Endometrial microvascular endothelial cells (primary cell): ENCODE results near the gene HHAT. TPM values are rescaled to one million over a fixed set of nuclear protein-coding genes. Genes with fewer than 3 reads are reported as not detected.

Source experiments
- in situ Hi-C: cut with HindIII; loops from 2 replicates; pipeline ENCODE4 v1.10.0; 2017; ENCODE audit warnings: low sequenced_read_pairs, low pct_unique_long_range_greater_than_20kb; ENCODE audit errors: inconsistent ontology term
- total RNA-seq: library from RNA; depleted of rRNA; stranded (reverse); fragments of >200 nt; gene quantifications from one replicate; pipeline ENCODE4 v1.2.3, GENCODE V29; 2015; ENCODE audit errors: inconsistent ontology term

HHAT gene
- total RNA-seq, 1 donor from 2014 or later: 1.6 TPM

DNA sequence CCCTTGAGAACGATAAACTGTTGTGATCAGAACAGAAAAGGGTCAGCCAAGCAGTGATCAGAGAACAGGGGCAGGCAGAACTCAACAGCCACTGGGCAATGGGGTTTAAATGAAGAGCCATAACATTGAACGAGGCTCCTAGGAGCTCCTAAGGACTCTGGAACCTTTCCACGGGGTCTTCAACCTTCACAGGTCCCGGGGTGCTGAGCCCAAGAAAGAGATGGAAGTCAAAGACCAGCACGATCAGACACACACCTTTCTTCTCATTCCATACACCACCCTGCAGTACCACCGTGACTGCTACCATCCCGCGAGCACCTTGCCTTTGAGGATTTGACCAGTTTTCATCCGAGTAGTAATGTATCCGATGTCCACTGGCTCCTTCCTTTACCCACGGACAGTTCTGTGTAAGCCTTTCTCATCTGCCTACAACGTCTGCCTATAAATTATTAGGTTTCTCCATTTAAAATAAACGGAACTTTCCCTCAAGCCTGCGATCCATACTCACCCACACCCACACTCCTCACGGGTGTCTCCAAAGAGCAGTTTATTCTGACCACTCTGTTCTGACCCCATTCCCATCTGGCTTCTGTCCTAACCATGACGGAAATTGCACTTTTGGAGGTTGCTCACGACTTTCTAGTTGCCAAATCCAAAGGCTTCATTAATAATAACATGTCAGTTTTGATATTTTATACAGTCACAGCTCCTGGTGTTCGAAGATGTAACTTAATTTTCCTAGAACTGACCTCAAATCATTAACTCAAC is 16.8 kb upstream of the HHAT start:
- in situ Hi-C loops: no loop called here

DNA sequence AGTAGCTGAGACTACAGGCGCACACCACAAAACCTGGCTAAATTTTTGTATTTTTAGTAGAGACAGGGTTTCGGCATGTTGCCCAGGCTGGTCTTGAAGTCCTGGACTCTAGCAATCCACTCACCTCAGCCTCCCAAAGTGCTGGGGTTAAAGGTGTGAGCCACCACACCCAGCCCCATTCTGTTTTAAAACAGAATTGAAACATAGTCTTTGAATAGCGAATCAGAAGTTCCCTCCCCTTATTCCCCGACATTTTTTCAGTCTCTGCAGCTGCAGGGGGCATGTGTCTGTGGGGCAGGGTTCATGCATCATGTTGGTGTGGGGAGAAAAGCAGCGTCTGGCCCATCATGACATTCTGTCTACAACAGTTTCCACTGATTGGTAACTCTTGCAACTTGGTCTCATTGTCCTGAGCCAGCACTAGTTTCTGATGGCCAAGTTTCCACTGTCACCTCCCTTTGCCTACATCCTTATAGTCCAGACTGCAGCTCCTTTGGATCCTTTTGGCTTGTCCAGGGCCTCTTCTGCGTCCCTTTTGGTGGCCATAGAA is 15.6 kb upstream of the HHAT start:
- in situ Hi-C loops: no loop called here

DNA sequence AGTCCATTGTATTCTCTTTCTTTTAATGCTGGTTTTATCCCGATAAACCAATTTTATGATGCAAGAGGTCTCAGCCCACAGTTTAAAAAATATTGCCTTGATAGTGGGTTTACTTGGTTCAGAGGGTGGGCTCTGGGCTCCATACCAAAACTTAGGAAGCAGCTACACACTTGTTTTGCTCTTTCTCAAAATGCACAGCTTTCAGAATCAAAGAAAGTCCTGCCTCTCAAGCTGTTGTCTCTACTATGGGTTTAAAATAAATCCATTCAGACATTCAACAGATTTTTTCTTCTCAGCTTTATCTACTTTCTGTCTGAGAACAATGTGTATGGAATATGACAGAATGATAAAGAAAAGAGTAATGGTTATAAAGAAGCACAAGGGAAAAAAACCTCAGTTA is 14.8 kb upstream of the HHAT start:
- in situ Hi-C loops: no loop called here

DNA sequence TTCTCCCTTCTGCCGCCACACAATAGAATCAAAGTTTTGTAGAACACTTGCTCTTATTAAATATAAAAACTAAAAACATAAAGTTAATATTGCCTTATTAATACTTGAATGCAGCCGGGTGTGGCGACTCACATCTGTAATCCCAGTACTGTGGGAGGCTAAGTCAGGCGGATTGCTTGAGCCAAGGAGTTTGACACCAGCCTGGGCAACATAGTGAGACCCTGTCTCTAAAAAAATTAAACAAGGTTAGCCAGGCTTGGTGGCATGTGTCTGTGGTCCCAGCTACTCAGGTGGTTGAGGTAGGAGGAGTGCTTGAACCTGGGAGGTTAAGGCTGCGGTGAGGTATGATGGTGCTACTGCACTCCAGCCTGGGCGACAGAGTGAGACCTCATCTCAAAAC is 13.2 kb upstream of the HHAT start:
- in situ Hi-C loops: no loop called here

DNA sequence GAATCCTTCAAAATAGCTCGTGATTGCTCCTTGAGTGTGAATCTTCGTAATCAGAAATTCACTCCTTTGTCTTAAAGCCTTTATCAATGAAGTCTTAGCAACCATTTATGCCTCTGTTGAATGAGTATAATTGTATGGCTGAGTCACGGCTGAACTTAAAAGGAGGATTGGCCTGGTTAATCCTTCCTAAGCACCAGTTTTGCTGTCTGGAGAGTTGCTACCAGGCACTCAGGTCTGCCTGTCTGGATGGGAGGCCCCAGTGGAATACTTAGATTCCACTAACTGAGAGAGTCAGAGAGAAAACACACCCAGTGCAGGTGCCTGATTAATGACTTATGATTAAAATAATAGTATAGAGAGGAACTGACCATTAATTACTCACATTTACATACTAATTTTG is 7.6 kb upstream of the HHAT start:
- in situ Hi-C loops: no loop called here

DNA sequence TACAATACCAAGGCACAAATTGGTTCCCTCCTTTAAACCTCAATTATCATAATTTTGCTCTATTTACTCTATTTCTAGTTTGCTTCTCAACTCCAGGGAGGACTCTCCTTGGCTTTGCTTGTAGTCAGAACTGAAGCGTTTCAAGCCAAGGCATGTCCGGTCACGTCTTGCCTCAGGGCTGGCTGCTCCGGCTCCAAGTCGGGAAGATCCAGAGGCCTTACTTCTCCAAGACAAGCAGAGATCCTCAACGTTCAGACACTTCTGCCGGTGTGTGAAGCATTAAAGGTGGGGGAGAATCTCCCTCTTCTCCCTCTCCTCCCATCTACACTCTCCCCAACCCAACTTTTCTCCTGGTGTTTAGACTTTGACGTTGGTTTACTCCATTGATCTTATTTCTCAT is 7.2 kb upstream of the HHAT start:
- in situ Hi-C loops: no loop called here

DNA sequence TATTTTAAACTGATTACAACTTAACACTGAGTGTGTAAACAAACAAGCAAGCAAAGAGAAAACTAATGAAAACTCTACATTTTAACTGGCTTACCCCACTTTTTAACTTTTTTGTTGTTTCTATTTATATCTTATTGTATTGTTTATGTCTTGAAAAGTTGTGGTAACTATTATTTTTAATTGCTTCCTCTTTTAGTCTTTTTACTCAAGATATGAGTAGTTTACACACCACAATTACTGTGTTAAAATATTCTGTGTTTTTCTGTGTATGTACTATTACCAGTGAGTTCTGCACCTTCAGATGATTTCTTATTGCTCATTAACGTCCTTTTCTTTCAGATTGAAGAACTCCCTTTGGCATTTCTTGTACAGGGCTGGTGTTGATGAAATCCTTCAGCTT is 4.7 kb upstream of the HHAT start:
- in situ Hi-C loops: no loop called here

DNA sequence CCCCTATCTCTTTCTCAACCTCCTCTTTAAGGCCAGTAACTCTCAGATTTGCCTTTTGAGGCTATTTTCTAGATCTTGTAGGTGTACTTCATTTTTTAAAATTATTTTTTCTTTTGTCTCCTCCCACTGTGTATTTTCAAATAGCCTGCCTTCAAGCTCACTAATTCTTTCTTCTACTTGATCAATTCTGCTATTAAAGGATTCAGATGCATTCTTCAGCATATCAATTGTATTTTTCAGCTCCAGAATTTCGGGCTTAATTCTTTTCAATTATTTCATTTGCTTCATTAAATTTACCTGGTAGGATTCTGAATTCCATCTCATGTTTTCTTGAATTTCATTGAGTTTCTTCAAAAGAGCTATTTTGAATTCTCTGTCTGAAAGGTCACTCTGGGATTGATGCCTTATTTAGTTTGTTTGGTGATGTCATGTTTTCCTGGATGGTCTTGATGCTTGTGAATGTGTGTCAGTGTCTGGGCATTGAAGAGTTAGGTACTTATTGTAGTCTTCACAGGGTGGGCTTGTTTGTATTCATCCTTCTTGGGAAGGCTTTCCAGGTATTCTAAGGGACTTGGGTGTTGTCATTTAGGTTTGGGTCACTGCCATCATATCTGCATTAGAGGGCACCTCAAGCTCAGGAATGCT is 3.6 kb upstream of the HHAT start:
- in situ Hi-C loops: no loop called here

DNA sequence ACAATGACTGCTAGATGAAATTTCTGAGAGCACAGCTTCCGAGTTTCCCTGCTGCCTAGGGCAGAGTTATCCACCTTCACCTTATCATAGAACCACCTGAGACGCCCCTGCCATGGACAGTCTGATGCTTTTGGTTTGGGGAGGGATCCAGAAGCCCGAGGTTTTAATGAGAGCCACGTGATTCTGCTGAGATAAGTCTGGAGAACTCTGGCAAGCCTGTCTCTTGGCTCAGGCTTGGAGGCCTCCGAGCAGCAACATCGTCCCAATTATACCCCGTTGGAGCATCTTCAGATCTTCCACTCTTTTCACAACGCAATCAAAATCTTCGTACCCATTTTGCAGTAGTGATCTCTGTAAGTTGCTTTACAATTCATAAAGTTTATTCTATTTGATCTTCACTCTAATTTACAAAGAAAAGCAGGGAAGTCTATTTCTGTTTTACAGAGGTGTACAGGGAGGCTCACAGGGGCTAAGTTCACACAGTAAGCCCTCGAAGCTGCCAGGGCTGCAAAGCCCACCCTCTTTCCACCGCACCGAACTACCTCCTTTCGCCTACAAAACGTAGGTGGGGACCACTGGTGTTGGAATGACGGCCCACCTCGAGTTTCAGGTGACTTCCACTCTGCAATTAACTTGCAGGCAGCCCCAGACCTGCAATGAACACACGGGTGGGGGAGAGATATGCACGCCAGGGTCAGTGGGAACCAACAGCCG is 513 bp upstream of the HHAT start:
- in situ Hi-C loops: no loop called here

DNA sequence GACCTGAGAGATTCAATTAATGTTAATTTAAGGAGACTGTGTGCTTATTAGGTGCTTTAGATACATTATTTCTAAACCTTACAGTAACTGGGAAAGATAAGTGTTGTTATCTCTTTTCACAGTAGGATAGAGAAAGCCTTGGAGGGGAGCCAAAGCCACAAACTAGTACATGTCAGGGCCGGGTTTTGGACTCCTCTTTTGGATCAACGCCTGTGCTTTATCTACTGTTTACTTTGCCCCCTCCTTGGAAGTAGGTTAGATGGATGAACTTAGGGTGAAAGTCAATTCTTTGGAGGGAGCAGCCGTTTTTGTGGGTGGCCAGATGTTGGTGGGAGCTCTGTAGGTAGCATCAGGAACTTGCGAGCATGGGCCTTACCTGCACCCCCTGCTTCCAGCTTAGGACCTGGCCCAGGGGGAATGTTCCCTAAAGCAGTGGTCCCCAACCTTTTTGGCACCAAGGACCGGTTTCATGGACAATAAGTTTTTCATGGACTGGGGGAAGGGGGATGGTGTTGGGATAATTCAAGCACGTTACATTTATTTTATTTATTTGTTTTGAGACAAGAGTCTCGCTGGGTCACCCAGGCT is 1.7 kb downstream of the HHAT start:
- in situ Hi-C loops: no loop called here

DNA sequence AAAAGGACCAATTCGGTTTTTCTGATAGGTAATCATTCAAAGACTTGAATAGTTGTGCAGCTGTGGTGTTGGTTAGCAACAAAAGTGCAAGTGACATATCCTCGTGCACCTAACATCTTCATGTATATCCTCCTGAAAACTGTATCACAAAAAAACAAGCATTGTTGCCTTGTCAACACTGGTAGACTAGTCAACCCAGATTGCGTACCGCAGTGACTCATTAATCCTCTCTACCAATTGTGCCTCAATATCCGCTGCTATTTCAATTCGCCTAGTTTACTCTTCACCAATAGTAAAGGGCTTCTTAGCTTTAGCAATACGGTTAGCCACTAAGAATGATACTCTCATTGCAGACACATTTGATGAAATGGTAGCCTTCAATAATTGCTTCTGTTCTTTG is 3.5 kb downstream of the HHAT start:
- in situ Hi-C loops: no loop called here

DNA sequence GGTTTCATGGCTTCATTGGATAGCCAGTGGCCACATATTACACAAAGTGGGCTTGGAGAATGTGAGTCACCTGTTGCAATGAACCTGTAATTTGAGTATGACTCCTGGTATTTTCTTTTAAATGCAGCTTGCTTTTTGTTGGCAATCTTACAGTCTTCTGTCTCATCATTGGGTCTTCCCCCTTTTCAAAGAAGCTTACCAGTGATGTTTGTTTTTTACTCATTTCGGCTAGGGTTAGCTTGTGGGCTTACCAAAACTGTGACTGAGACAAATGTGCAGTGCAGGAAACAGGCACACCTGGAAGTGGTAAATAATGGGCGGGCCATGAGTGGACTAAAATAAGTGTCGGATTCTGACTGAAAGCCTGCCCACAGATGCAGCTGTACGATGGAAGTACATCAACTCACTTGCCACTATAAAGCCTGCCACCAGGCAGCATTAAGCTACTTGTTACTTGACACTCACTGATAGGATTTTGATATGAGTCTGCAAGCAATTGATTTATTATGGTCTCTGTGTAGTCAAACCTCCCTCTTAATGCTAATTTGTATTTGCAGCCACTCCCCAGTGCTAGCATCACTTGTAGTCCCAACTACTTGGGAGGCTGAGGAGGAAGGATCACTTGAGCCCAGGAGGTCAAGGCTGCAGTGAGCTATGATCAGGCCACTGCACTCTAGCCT is 4.2 kb downstream of the HHAT start:
- in situ Hi-C loops: no loop called here

DNA sequence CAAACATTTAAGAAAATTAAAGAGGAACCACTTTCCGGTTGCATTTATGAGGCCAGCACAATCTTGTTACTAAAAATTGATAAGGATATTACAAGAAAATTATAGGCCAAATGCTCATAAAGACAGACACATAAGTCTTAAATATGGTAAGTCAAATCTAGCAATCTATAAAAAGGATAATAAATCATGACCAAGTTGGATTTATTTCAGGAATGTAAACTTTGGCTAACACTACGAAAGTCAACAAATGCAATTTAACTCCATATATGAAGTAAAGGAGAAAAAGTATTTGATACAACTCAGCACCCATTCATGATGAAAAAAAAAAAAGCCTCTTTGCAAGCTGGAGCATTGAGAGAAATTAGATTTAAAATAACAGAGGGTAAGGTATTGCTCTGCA is 6.3 kb downstream of the HHAT start:
- in situ Hi-C loops: no loop called here

DNA sequence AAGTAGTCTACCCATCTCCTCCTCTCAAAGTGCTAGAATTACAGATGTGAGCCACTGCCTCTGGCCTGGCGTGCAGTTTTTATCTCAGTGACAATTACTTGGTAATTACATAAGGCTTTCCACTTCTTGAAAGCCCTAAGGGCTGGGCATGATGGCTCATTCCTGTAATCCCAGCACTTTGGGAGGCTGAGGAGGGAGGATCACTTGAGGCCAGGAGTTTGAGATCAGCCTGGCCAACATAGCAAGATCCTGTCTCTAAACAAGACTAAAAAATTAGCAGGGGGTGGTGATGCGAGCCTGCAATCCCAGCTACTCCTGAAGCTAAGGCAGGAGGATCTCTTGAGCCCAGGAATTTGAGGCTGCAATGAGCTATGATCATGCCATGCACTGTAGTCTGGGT is 7.7 kb downstream of the HHAT start:
- in situ Hi-C loops: no loop called here

DNA sequence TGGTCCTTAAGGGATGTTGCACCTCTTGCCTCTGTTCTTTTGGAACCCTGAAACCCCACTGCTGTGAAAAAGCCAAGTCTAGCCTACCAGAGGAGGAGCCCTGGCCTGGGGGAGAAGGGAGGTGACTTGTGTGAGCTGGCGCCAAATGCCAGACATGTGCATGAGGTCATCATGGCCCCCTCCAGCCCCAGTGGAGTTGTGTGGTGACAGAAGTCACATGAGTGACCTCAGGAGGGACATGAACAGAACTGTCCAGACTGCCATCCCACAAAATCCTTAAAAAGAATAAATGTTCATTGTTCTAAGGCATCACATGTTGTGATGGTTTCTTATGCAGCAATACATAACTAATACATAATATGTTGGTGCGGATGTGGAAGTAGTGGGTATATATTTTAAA is 10.8 kb downstream of the HHAT start:
- in situ Hi-C loops: no loop called here

DNA sequence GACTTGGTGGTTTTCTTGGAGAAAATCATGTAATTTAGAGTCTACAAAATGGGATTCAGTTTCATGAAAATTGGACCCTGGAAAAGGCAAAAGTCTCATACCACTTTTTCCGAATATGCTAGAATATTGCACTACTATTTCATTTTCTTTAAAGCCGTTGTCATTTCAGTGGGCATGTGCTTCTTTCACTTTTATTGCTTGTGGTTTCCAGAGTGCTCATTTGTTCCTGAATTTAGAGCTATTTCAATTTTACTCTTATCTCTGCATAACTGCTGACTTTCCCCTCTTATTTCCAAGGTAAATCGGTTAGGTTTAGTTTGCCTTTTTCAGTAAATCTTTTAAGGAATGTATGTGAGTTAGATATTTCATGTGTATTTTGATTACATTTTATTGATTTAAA is 11.6 kb downstream of the HHAT start:
- in situ Hi-C loops: no loop called here

DNA sequence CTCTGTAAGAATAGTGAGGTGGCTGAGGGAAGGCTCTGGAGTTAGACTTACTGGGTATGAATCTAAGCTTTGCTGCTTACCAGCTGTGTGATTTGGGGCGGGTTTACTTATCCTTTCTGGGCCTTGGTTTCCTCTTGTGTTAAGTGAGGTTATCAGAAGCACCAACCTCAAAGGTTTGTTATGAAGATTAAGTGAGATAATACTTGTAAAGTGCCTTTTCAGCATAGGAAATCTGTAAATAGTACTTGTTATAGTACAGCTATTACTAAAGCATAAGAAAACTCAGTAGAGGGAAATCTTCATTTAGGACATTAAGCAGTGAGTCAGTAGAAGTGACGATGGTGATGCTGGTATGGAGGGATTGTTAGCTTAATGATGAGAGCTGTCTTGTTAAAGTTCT is 12.1 kb downstream of the HHAT start:
- in situ Hi-C loops: no loop called here

DNA sequence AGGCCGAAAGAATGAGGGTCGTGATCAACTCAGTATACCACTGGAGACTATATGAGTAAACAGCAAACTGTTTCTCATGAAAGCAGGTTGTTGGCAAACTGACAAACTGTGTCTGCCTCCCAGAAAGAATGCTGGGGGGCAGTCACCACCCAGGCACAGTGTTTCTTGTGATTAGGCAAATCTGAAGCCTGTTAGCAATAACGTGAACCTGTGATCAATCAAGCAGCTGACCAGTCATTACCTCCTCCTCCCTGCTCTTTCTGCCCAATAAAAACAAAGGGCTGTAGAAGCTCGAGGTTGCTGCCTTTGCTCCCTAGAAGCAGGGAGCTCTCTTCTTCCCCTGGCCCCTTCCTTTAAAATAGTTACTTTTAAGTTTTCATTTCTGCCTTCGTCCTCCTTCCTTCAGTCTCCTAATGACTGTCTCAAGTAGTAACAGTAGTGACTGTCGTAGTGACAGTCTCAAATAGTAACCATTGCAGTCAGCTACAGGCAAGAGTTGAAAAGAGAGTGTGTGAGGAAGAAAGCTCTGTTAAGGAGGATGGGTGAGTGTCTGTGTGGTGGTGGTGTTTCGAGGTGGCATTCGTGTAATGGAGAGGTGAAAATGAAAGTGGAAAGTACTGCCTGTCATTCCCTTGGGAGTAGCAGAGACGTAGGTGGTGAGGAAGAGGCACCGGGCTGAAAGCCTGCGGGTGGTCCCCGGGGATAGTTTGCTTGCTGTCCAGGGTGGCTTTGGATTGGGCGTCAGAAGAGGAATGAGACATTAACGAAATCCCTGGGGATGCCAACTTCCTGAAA is 14.5 kb downstream of the HHAT start:
- in situ Hi-C loops: no loop called here
